HG02623 (cell line): ENCODE results near the gene EIF5A2.

Experiments used
- ATAC-seq: cut with Tn5 transposase; IDR thresholded peaks from one replicate; pipeline ENCODE4 v1.9.1; 2021; ENCODE audit warnings: moderate library complexity; ENCODE audit not compliant: unreplicated experiment

The EIF5A2 gene

DNA sequence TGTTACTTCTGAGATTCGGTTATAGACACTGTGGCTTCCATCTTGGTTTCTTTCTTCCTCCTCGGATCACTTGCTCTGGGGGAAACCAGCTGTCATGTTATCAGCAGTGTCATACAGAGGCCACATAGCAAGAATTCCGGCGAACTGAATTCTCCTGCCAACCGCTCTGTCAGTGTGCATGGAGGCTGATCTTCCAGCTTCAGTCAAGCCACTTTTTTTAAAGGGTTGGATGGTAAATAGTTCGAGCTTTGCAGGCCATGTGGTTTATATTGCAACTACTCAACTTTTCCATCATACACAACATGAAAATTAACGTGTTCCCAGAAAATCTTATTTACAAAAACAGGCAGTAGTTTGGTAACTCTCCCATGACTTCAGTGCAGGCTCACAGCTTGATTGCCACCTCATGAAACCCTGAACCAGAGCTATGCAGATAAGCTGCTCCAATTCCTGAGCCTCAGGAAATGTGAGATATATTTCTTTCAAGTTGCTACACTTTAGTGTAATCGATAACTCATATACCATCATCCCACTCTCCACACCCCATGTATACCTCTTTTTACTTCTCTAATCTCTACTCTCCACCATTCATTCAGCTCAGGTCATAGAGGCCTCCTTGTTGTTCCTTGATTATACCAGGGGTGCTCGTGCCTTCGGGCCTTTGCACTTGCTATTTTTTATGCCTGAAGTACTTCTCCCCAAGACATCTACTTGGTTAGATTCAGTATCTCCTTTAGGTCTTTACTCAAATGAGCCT is 45.6 kb downstream of the EIF5A2 start:
- ATAC-seq, result no peak

DNA sequence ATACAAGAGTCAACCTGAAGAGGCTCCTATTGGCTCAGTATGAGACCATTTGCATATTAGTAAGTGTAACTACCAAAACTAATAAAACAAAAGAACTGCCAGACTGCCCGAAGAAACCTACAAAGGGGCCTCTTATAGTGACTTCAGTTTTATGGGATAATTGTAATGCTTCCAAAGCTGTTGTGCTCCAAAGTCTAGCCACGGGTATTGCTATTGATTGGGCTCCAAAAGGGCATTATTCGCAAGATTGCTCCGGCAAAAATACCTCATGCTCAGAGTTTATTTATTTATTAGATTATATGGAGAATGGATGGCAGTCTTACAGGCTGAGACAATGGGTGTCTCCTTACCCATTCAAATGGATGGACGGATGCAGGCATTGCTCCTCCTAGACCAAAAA is 49.8 kb downstream of the EIF5A2 start:
- no peak for ATAC-seq

DNA sequence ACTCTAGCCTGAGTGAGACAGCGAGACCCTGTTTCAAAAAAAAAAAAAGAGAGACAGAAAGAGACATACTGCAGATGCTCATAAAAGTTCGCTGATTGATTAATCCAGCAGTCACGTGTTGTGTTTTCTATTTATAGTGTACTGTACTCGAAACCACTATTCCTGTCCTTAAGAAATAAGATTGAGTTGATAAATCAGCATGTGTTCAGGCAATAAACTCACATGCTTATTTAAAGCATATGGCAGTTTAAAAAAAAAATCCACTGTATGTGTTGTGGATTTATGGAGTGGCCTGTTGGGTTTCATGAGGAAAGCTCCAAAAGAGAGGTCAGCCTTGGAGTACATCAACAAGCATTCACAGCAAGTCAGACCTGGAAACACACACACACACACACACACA is 56.1 kb downstream of the EIF5A2 start:
- no peak for ATAC-seq

DNA sequence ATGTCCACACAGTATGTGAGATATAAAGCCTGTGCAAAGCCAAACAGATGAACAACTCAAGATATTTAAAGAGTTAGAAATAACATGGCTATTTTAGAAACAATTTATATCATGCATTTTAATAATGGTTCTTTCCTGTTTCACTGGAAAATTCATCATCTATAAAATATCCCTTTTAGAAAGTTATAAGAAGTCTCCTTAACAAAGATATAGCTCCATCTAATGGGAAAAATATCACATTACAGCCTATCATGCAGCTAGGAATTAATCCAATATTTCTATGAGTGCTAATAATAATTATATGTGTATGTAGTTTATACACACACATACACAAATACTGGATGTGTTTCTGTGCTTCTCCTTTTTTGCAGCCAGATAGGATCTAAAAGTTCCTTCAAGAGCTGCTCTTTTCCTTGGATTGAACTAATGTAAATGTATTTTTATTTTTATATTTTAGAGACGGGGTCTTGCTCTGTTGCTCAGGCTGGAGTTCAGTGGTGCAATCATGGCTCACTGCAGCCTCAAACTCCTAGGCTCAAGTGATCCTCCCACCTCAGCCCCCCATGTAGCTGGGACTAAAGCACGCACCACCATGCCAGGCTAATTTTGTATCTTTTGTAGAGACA is 60.0 kb downstream of the EIF5A2 start:
- ATAC-seq, result no peak

DNA sequence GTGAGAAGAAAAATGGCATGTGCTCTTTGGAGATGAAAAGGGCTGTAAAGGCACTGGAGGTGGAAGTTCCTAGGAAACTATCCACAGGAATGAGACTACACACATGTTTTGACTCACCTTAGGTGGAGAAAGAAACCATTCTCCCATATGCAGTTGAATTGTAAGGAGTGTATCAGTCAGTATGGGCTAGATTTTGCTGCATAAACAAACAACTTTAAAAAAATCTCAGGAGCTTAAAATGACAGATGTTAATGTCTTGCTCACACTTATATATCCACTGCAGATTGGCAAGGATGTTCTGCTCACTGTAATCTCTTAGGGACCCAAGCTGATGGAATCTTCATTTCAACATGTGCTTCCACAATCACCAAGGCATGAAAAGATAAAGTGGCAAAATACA is 64.1 kb downstream of the EIF5A2 start:
- ATAC-seq, result no peak

DNA sequence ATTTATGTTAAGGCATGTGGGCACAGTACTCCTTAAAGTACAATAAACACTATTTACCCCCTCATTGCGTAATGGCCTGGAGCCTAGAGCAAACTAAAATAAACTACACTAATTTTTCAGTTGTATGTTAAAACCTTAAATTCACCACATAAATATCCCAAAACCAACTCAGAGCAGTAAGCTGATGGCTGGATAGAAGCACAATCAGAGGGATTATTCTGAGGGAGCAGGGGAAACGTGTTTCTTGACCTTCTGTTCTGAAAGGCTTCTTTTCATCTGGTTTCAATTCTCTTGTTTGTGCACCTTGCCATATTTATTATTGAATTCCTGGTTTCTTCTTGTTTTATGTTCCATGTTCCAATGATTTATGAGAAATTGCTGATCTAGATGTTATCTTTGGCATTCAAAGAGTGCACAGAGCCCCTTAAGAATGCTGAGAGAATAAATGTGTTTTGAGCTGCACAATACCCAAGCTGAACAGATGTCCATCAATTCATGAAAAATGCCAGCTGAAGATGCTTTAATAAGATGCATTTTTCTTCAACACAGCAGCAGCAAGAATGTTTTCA is 68.1 kb downstream of the EIF5A2 start:
- no peak for ATAC-seq

DNA sequence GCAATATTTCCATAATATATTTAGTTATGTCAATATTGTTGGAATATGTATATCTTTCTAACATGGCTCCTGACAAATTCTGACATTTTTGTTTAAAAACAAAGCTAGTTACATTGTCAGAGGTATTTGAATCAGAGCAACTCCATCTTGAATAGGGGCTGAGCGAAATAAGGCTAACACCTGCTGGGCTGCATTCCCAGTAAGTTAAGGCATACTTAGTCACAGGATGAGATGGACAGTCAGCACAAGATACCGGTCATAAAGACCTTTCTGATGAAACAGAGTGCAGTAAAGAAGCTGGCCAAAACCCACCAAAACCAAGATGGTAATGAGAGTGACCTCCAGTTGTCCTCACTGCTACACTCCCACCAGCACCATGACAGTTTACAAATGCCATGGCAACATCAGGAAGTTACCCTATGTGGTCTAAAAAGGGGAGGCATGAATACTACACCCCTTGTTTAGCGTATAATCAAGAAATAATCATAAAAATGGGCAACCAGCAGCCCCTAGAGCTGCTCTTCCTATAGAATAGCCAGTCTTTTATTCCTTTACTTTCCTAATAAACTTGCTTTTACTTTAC is 68.8 kb downstream of the EIF5A2 start:
- ATAC-seq, result no peak
